HepG2 (cell line): Measurements from ENCODE around the gene BMPR1B. TPM values are rescaled to one million over a fixed set of nuclear protein-coding genes. Genes with fewer than 3 reads are reported as not detected.

Source experiments
- ATAC-seq: fragments of 200-7000 bp; cut with Tn5 transposase; 3 replicates; pipeline ENCODE4 v1.9.1; 2020; ENCODE audit warnings: mild to moderate bottlenecking, moderate library complexity
- BruUV-seq: library from RNA; stranded (reverse); fragments of 400-500 nt; replicated peaks from 2 replicates; lab custom pipeline; 2021; lab: Mats Ljungman, UMichigan
- CTCF ChIA-PET: fragments of 300-600 bp; formaldehyde crosslinking; extraction: SDS; loops from one replicate; lab custom pipeline; 2021; ENCODE audit warnings: low total read pairs, inconsistent platforms, low intra/inter-chr PET ratio; lab: Yijun Ruan, JAX
- POLR2A ChIA-PET: fragments of 350-600 bp; sonication (Branson Sonifier 250); formaldehyde crosslinking; loops from one replicate; lab custom pipeline; 2020; ENCODE audit warnings: antibody characterized with exemption, inconsistent platforms; lab: Yijun Ruan, JAX
- DNase-seq: peaks from one replicate; pipeline ENCODE4 v3.0.0-alpha.2; 2015; ENCODE audit warnings: low spot score
- FAIRE-seq: peaks from 3 replicates; lab custom pipeline; 2011; peaks lifted over from hg19 to GRCh38; lab: Jason Lieb, UNC
- H2AFZ ChIP-seq: one replicate; pipeline ENCODE4 v1.6.1; 2011; ENCODE audit warnings: low read length, inconsistent platforms
- H3K27ac ChIP-seq: fragments of 300-600 bp; 3 replicates; pipeline ENCODE4 v1.8.0; 2011; ENCODE audit warnings: mixed run types, mild to moderate bottlenecking, mixed read lengths, low read length, inconsistent platforms; ENCODE audit not compliant: insufficient read depth; ENCODE audit errors: extremely low read length
- H3K27me3 ChIP-seq, 2 experiments: fragments of 200-600 bp in 1 of 2; 2 replicates in 1 of 2; 3 replicates in 1 of 2; pipeline versions ENCODE4 v1.6.0 to v1.8.0; 2011; ENCODE audit warnings: low read length in 2 of 2, mild to moderate bottlenecking in 2 of 2, moderate library complexity in 2 of 2, inconsistent platforms in 1 of 2; ENCODE audit not compliant: insufficient read depth in 2 of 2, control insufficient read depth in 1 of 2
- H3K36me3 ChIP-seq, 2 experiments: fragments of 200-600 bp in 1 of 2; replicated peaks in 1 of 2; 2 replicates in 1 of 2; 3 replicates in 1 of 2; pipeline versions ENCODE4 v1.5.1 to v1.8.0; 2011; ENCODE audit warnings: low read length in 2 of 2, inconsistent platforms in 1 of 2; ENCODE audit not compliant: insufficient read depth in 2 of 2, control insufficient read depth in 1 of 2
- H3K4me1 ChIP-seq: 2 replicates; pipeline ENCODE4 v1.5.1; 2012; ENCODE audit warnings: low read length, inconsistent platforms; ENCODE audit not compliant: insufficient read depth
- H3K4me2 ChIP-seq: 2 replicates; pipeline ENCODE4 v1.6.0; 2011; ENCODE audit warnings: low read depth, low read length, inconsistent platforms
- H3K4me3 ChIP-seq, 3 experiments: fragments of 200-600 bp in 1 of 3; sonication (generic), shearing (Covaris generic) in 1 of 3; replicated peaks in 1 of 3; 2 replicates each; pipeline ENCODE4 v1.5.1; 2011 to 2016; ENCODE audit warnings: low read length in 3 of 3, inconsistent platforms in 2 of 3, low read depth in 2 of 3, mild to moderate bottlenecking in 2 of 3, control low read depth in 1 of 3, mixed read lengths in 1 of 3; ENCODE audit not compliant: insufficient read depth in 1 of 3
- H3K79me2 ChIP-seq: one replicate; pipeline ENCODE4 v1.6.1; 2011; ENCODE audit warnings: low read length, inconsistent platforms; ENCODE audit not compliant: insufficient read depth
- H3K9ac ChIP-seq: 2 replicates; pipeline ENCODE4 v1.6.0; 2011; ENCODE audit warnings: mild to moderate bottlenecking, low read depth, low read length, inconsistent platforms; ENCODE audit not compliant: insufficient read depth
- H3K9me3 ChIP-seq: 2 replicates; pipeline ENCODE4 v1.5.1; 2012; ENCODE audit warnings: mild to moderate bottlenecking, low read length
- H4K20me1 ChIP-seq: 2 replicates; pipeline ENCODE4 v1.6.0; 2011; ENCODE audit warnings: inconsistent platforms, mild to moderate bottlenecking, low read length, moderate library complexity; ENCODE audit not compliant: insufficient read depth
- GABPA ChIP-seq, 2 experiments: IDR thresholded peaks; 2 replicates each; pipeline ENCODE4 v1.6.1; 2011 to 2016; ENCODE audit warnings: low read depth in 2 of 2, low read length in 1 of 2, missing biosample characterization in 1 of 2, missing genetic modification characterization in 1 of 2
- GABPB1 ChIP-seq: IDR thresholded peaks from 2 replicates; pipeline ENCODE4 v1.6.1; 2016; ENCODE audit warnings: mild to moderate bottlenecking, missing genetic modification reagents, moderate library complexity, missing compliant biosample characterization
- GLI4 ChIP-seq: sonication (generic); formaldehyde crosslinking; IDR thresholded peaks from 2 replicates; pipeline ENCODE4 v1.5.1; 2020; ENCODE audit warnings: missing genetic modification reagents, mild to moderate bottlenecking, moderate library complexity, borderline replicate concordance
- SAFB2 ChIP-seq: sonication (generic); formaldehyde crosslinking; IDR thresholded peaks from 2 replicates; pipeline ENCODE4 v1.5.1; 2020; ENCODE audit warnings: missing genetic modification reagents, low read depth, mild to moderate bottlenecking, borderline replicate concordance
- SRSF4 ChIP-seq: fragments of 200-400 bp; formaldehyde crosslinking; IDR thresholded peaks from one replicate; pipeline ENCODE4 v1.6.1; 2018; ENCODE audit warnings: mild to moderate bottlenecking, low read depth, low read length, moderate library complexity; ENCODE audit not compliant: poor library complexity, severe bottlenecking
- STAT5B ChIP-seq: sonication (generic); formaldehyde crosslinking; IDR thresholded peaks from 2 replicates; pipeline ENCODE4 v1.4.0; 2020; ENCODE audit warnings: missing genetic modification reagents
- ZC3H13 ChIP-seq: sonication (generic); formaldehyde crosslinking; IDR thresholded peaks from 2 replicates; pipeline ENCODE4 v1.8.1; 2023; ENCODE audit warnings: mild to moderate bottlenecking, missing genetic modification reagents, moderate library complexity
- ZNF232 ChIP-seq: sonication (generic); formaldehyde crosslinking; IDR thresholded peaks from 2 replicates; pipeline ENCODE4 v1.4.0; 2020; ENCODE audit warnings: missing genetic modification reagents, borderline replicate concordance
- ZNF460 ChIP-seq: sonication (generic); formaldehyde crosslinking; IDR thresholded peaks from 2 replicates; pipeline ENCODE4 v1.5.1; 2020; ENCODE audit warnings: missing genetic modification reagents, mild to moderate bottlenecking, borderline replicate concordance
- ZNF713 ChIP-seq: sonication (generic); formaldehyde crosslinking; IDR thresholded peaks from 2 replicates; pipeline ENCODE4 v1.4.0; 2020; ENCODE audit warnings: mild to moderate bottlenecking, missing genetic modification reagents
- in situ Hi-C: cut with HindIII; loops from 2 replicates; pipeline ENCODE4 v1.10.0; 2017; ENCODE audit warnings: low pct_unique_long_range_greater_than_20kb; ENCODE audit not compliant: extremely low pct_ligation_motif_present
- intact Hi-C: fragments of 100-400 bp; cut with micrococcal nuclease; formaldehyde crosslinking; loops from one replicate; pipeline ENCODE4 v1.10.0; 2022; ENCODE audit not compliant: unreplicated experiment
- polyA plus RNA-seq, 8 experiments: library from polyadenylated mRNA; depleted of rRNA in 3 of 8; stranded (reverse) in 7 of 8; unstranded in 1 of 8; fragments of >200 nt; fragmentation: Illumina TruSeq in 4 of 8; extraction: Trizol in 4 of 8; gene quantifications; 2 replicates each; pipeline versions ENCODE4 v1.2.1 to v1.2.3, GENCODE V29; 2011 to 2016; ENCODE audit warnings: low read depth in 4 of 8, missing spikeins in 1 of 8, mixed read lengths in 1 of 8; ENCODE audit not compliant: insufficient read depth in 1 of 8
- total RNA-seq, 5 experiments: library from RNA; depleted of rRNA; stranded (reverse); fragments of >200 nt; fragmentation: Illumina TruSeq; extraction: Trizol; gene quantifications; 2 replicates each; pipeline ENCODE4 v1.2.3, GENCODE V29; 2016; ENCODE audit warnings: low read depth in 1 of 5
- TF ChIP-seq, protein P1 (sequence below): IDR thresholded peaks from 2 replicates; pipeline ENCODE4 v1.6.1; 2018; ENCODE audit warnings: missing genetic modification reagents, mild to moderate bottlenecking, missing compliant biosample characterization
- TF ChIP-seq, protein P2 (sequence below): IDR thresholded peaks from 2 replicates; pipeline ENCODE4 v1.4.0; 2020; ENCODE audit warnings: mild to moderate bottlenecking, missing genetic modification reagents
- TF ChIP-seq, protein P3 (sequence below): IDR thresholded peaks from 2 replicates; pipeline ENCODE4 v1.6.1; 2012; ENCODE audit warnings: inconsistent platforms
- TF ChIP-seq, protein P4 (sequence below): sonication (generic); formaldehyde crosslinking; IDR thresholded peaks from 2 replicates; pipeline ENCODE4 v1.8.0; 2022; ENCODE audit warnings: mild to moderate bottlenecking, missing genetic modification reagents, moderate library complexity
- TF ChIP-seq, protein P5 (sequence below): IDR thresholded peaks from 2 replicates; pipeline ENCODE4 v1.6.1; 2016

BMPR1B gene
- total and polyA plus RNA-seq, 2 of the 13 experiments (the other 11 are each of a cell fraction or from before 2014, with no cell fraction given), result 0.07 TPM; not detected in 1

DNA sequence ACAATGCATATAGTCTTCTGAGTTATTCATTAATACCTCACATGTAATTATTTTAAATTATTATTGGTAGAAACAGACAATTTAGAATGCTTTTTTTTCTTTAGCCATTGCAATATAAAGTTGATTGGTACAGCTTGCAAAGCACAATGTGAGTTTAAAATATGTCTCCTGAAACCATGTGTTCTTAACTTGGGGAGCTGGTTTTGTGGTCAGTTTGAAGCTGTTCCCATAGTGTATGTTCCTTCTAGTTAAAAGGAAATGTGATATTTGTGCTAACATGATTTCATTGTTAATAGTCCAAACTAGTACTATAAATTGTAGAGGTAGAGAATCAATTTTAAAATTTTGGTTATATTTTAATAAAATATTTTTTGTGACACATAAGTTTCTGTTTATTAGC is 247.2 kb downstream of the BMPR1B start:
- Histone ChIP-seq H3K36me3 (no peaks in the 10 kb centered on the region), H3K27ac (no peak overlapping the region), H3K9ac (no peak overlapping the region), H3K27me3 (no peaks in the 10 kb centered on the region), H3K4me2 (no peak overlapping the region), H3K9me3 (no peaks in the 10 kb centered on the region), H3K4me1 (no peaks in the 10 kb centered on the region), H4K20me1 (no peaks in the 10 kb centered on the region), H3K4me3 (no peak overlapping the region), H2AFZ (no peak overlapping the region), H3K79me2 (no peaks in the 10 kb centered on the region)
- no peak for ATAC-seq
- no TSS peak for BruUV-seq
- intact Hi-C loops, result no loop called here
- DNase-seq, result no peak
- no peak for FAIRE-seq
- POLR2A ChIA-PET, result no interaction called here
- in situ Hi-C loops, result no loop called here
- CTCF ChIA-PET, result no interaction called here
- TF ChIP-seq, protein P1, sequence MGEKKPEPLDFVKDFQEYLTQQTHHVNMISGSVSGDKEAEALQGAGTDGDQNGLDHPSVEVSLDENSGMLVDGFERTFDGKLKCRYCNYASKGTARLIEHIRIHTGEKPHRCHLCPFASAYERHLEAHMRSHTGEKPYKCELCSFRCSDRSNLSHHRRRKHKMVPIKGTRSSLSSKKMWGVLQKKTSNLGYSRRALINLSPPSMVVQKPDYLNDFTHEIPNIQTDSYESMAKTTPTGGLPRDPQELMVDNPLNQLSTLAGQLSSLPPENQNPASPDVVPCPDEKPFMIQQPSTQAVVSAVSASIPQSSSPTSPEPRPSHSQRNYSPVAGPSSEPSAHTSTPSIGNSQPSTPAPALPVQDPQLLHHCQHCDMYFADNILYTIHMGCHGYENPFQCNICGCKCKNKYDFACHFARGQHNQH (CRISPR knock-in tag), result no peak
- TF ChIP-seq ZNF232 (CRISPR knock-in tag) (no peak), SRSF4 (no peak), SAFB2 (CRISPR knock-in tag) (no peak), ZC3H13 (CRISPR knock-in tag) (no peak), GABPA (IDR thresholded peaks at IDR 0.05; ENCODE audit: low read depth, low read length) (no peak), GABPA (CRISPR knock-in tag; IDR thresholded peaks at IDR 0.05; ENCODE audit: low read depth) (no peak), STAT5B (no peak), GABPB1 (no peak), ZNF460 (CRISPR knock-in tag) (no peak), GLI4 (CRISPR knock-in tag) (no peak), ZNF713 (CRISPR knock-in tag) (no peak)
- TF ChIP-seq, protein P2, sequence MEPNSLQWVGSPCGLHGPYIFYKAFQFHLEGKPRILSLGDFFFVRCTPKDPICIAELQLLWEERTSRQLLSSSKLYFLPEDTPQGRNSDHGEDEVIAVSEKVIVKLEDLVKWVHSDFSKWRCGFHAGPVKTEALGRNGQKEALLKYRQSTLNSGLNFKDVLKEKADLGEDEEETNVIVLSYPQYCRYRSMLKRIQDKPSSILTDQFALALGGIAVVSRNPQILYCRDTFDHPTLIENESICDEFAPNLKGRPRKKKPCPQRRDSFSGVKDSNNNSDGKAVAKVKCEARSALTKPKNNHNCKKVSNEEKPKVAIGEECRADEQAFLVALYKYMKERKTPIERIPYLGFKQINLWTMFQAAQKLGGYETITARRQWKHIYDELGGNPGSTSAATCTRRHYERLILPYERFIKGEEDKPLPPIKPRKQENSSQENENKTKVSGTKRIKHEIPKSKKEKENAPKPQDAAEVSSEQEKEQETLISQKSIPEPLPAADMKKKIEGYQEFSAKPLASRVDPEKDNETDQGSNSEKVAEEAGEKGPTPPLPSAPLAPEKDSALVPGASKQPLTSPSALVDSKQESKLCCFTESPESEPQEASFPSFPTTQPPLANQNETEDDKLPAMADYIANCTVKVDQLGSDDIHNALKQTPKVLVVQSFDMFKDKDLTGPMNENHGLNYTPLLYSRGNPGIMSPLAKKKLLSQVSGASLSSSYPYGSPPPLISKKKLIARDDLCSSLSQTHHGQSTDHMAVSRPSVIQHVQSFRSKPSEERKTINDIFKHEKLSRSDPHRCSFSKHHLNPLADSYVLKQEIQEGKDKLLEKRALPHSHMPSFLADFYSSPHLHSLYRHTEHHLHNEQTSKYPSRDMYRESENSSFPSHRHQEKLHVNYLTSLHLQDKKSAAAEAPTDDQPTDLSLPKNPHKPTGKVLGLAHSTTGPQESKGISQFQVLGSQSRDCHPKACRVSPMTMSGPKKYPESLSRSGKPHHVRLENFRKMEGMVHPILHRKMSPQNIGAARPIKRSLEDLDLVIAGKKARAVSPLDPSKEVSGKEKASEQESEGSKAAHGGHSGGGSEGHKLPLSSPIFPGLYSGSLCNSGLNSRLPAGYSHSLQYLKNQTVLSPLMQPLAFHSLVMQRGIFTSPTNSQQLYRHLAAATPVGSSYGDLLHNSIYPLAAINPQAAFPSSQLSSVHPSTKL (CRISPR knock-in tag), result no peak
- TF ChIP-seq, protein P3, sequence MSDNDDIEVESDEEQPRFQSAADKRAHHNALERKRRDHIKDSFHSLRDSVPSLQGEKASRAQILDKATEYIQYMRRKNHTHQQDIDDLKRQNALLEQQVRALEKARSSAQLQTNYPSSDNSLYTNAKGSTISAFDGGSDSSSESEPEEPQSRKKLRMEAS, result no peak
- TF ChIP-seq, protein P4, sequence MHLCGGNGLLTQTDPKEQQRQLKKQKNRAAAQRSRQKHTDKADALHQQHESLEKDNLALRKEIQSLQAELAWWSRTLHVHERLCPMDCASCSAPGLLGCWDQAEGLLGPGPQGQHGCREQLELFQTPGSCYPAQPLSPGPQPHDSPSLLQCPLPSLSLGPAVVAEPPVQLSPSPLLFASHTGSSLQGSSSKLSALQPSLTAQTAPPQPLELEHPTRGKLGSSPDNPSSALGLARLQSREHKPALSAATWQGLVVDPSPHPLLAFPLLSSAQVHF, result no peak
- TF ChIP-seq, protein P5, sequence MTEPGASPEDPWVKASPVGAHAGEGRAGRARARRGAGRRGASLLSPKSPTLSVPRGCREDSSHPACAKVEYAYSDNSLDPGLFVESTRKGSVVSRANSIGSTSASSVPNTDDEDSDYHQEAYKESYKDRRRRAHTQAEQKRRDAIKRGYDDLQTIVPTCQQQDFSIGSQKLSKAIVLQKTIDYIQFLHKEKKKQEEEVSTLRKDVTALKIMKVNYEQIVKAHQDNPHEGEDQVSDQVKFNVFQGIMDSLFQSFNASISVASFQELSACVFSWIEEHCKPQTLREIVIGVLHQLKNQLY, result no peak
